DOHH2 (cell line): ENCODE data around the gene MLLT3.
A peak's percentile ranks its signal among the peaks of the same experiment; 100 is the strongest.

Experiments used
- H3F3A ChIP-seq: fragments of 200-600 bp; sonication (generic), shearing (Covaris generic); 2 replicates; pipeline ENCODE4 v1.6.0; 2016; ENCODE audit warnings: antibody characterized with exemption, mild to moderate bottlenecking; ENCODE audit not compliant: control insufficient read depth, insufficient read depth
- H3K27ac ChIP-seq: fragments of 200-600 bp; sonication (generic); 2 replicates; pipeline ENCODE4 v1.5.1; 2014; ENCODE audit warnings: low read depth, mild to moderate bottlenecking, low read length, moderate library complexity
- H3K27me3 ChIP-seq: fragments of 200-600 bp; sonication (generic); 2 replicates; pipeline ENCODE4 v1.6.1; 2014; ENCODE audit warnings: mild to moderate bottlenecking, low read length, mixed read lengths; ENCODE audit not compliant: control insufficient read depth
- H3K36me3 ChIP-seq: fragments of 200-600 bp; sonication (generic); 2 replicates; pipeline ENCODE4 v1.6.1; 2014; ENCODE audit warnings: mild to moderate bottlenecking, low read length, moderate library complexity, mixed read lengths; ENCODE audit not compliant: control insufficient read depth
- H3K4me1 ChIP-seq: fragments of 200-600 bp; sonication (generic); 2 replicates; pipeline ENCODE4 v1.6.1; 2014; ENCODE audit warnings: mild to moderate bottlenecking, low read length, mixed read lengths; ENCODE audit not compliant: control insufficient read depth
- H3K4me2 ChIP-seq: fragments of 200-600 bp; sonication (generic); 2 replicates; pipeline ENCODE4 v1.6.0; 2014; ENCODE audit warnings: mild to moderate bottlenecking, low read length, moderate library complexity
- H3K4me3 ChIP-seq: fragments of 200-600 bp; sonication (generic); 2 replicates; pipeline ENCODE4 v1.5.1; 2014; ENCODE audit warnings: mild to moderate bottlenecking, low read length, mixed read lengths
- H3K79me2 ChIP-seq: fragments of 200-600 bp; sonication (generic); 2 replicates; pipeline ENCODE4 v1.6.1; 2014; ENCODE audit warnings: mild to moderate bottlenecking, low read length, mixed read lengths; ENCODE audit not compliant: control insufficient read depth
- H3K9me2 ChIP-seq: fragments of 200-600 bp; sonication (generic); replicated peaks from 2 replicates; pipeline ENCODE4 v1.6.1; 2014; ENCODE audit warnings: mild to moderate bottlenecking, low read length, mixed read lengths; ENCODE audit not compliant: control insufficient read depth
- H3K9me3 ChIP-seq: fragments of 200-600 bp; sonication (generic); 2 replicates; pipeline ENCODE4 v1.6.1; 2014; ENCODE audit warnings: antibody characterized with exemption, low read length, mixed read lengths; ENCODE audit not compliant: control insufficient read depth, insufficient read depth
- H4K20me1 ChIP-seq: fragments of 200-600 bp; sonication (generic); 2 replicates; pipeline ENCODE4 v1.6.0; 2014; ENCODE audit warnings: low read depth, mild to moderate bottlenecking, antibody characterized with exemption, low read length, moderate library complexity; ENCODE audit not compliant: control insufficient read depth, insufficient read depth
- CTCF ChIP-seq: fragments of 200-600 bp; sonication (generic); IDR thresholded peaks from one replicate; pipeline ENCODE4 v1.5.1; 2014; ENCODE audit warnings: antibody characterized with exemption, mild to moderate bottlenecking, low read depth, low read length; ENCODE audit not compliant: poor library complexity, severe bottlenecking
- EZH2phosphoT487 ChIP-seq: fragments of 200-600 bp; sonication (generic); IDR thresholded peaks from 2 replicates; pipeline ENCODE4 v1.6.1; 2017; ENCODE audit warnings: borderline replicate concordance, mild to moderate bottlenecking, antibody characterized with exemption, low read length, moderate library complexity, mixed read lengths

MLLT3 gene

GRCh38 chr9:20630241-20630943, 8.1 kb upstream of the MLLT3 start:
- H3K4me3 ChIP-seq = no peak overlapping the region
- no peaks in the 10 kb centered on the region for H3F3A ChIP-seq
- H3K27me3 ChIP-seq = peaks cover 31% of the 10 kb centered on the region
- H3K79me2 ChIP-seq = no peaks in the 10 kb centered on the region
- H3K9me2 ChIP-seq = no peaks in the 10 kb centered on the region
- no peak overlapping the region for H3K4me2 ChIP-seq
- TF ChIP-seq CTCF (no peak), EZH2phosphoT487 (no peak)
- no peaks in the 10 kb centered on the region for H3K36me3 ChIP-seq
- no peaks in the 10 kb centered on the region for H4K20me1 ChIP-seq
- H3K9me3 ChIP-seq = no peaks in the 10 kb centered on the region
- no peak overlapping the region for H3K27ac ChIP-seq
- H3K4me1 ChIP-seq = no peaks in the 10 kb centered on the region

- Histone ChIP-seq H3K9me2 (no peaks in the 10 kb centered on the region), H3K27ac (no peak overlapping the region), H3F3A (peaks cover 7% of the 10 kb centered on the region), H3K4me3 (peak overlapping the region; percentile 85), H4K20me1 (no peaks in the 10 kb centered on the region), H3K27me3 (peaks cover 26% of the 10 kb centered on the region), H3K4me1 (peaks cover 27% of the 10 kb centered on the region), H3K36me3 (no peaks in the 10 kb centered on the region), H3K4me2 (peak overlapping the region; percentile 96), H3K79me2 (peaks cover 5% of the 10 kb centered on the region), H3K9me3 (no peaks in the 10 kb centered on the region)
- TF ChIP-seq EZH2phosphoT487 (no peak), CTCF (no peak)
Measured at GRCh38 chr9:20625003-20625349, 2.7 kb upstream of the MLLT3 start.

GRCh38 chr9:20624201-20625002, 2.1 kb upstream of the MLLT3 start:
- Histone ChIP-seq H3K9me2 (no peaks in the 10 kb centered on the region), H4K20me1 (no peaks in the 10 kb centered on the region), H3K27ac (no peak overlapping the region), H3K79me2 (peaks cover 5% of the 10 kb centered on the region), H3K4me3 (peak overlapping the region; percentile 85), H3K36me3 (no peaks in the 10 kb centered on the region), H3F3A (peaks cover 7% of the 10 kb centered on the region), H3K4me1 (peaks cover 33% of the 10 kb centered on the region), H3K27me3 (peaks cover 26% of the 10 kb centered on the region), H3K9me3 (no peaks in the 10 kb centered on the region), H3K4me2 (peak overlapping the region; percentile 96)
- TF ChIP-seq CTCF (peak; percentile 83), EZH2phosphoT487 (no peak)
